Retinal pigment epithelial cell (primary cell): ENCODE results near the gene PPL.

ENCODE experiments used
- DNase-seq: peaks from one replicate; pipeline ENCODE4 v3.0.0-alpha.2; 2010; ENCODE audit warnings: low read depth
- H3K4me3 ChIP-seq: 2 replicates; pipeline ENCODE4 v1.5.1; 2011; ENCODE audit warnings: mild to moderate bottlenecking, low read length, control low read depth, moderate library complexity
- TF ChIP-seq, protein P1 (sequence below): conservative IDR thresholded peaks from 2 replicates; pipeline ENCODE4 v1.5.1; 2011; ENCODE audit warnings: low read depth, low read length, control low read depth, inconsistent platforms

The PPL gene

DNA sequence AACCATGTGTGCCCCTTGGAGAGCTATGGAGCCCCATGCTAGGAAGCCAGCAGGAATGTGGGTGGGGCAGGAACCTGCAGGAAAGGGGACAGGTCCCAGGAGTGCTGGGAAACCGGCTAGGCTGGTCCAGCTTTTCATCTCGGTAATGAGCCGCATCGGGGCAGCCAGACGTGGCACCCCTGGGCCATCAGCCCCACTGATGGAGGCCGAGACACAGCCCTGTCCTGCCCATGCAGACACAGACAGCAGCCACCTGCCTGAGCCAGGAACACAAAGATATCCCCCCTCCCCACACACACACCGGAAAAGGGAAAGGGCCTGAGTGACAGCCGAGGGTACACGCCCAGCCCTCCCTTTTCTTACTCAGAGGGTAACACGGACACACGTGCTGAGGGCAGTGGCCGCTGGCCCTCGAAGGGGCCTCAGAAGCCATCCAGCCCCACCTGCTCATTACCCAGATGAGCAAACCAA lies 18.1 kb downstream of the PPL start:
- DNase-seq, result no peak
- TF ChIP-seq, protein P1, sequence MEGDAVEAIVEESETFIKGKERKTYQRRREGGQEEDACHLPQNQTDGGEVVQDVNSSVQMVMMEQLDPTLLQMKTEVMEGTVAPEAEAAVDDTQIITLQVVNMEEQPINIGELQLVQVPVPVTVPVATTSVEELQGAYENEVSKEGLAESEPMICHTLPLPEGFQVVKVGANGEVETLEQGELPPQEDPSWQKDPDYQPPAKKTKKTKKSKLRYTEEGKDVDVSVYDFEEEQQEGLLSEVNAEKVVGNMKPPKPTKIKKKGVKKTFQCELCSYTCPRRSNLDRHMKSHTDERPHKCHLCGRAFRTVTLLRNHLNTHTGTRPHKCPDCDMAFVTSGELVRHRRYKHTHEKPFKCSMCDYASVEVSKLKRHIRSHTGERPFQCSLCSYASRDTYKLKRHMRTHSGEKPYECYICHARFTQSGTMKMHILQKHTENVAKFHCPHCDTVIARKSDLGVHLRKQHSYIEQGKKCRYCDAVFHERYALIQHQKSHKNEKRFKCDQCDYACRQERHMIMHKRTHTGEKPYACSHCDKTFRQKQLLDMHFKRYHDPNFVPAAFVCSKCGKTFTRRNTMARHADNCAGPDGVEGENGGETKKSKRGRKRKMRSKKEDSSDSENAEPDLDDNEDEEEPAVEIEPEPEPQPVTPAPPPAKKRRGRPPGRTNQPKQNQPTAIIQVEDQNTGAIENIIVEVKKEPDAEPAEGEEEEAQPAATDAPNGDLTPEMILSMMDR, result no peak

DNA sequence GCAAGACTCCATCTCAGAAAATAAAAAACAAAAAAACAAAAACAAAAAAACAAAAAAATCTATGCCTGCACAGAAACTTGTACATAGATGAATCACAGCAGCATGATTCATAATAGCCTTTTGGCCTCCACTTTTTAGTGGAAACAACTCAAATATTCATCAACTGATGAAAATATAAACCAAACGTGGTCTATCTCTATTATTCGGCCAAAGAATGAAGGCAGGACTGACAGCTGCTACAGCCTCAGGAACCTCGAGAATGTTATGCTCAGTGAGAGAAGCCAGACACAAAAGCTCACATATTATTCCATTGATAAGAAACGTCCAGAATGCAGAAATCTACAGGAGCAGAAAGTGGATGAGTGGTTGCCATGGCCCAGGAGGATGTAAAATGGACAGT lies 19.8 kb downstream of the PPL start:
- DNase-seq, result no peak
- TF ChIP-seq, protein P1, result no peak
- no peak overlapping the region for H3K4me3 ChIP-seq

More for the DNA sequence above, 18.1 kb downstream of the PPL start:
- H3K4me3 ChIP-seq, result no peak overlapping the region

DNA sequence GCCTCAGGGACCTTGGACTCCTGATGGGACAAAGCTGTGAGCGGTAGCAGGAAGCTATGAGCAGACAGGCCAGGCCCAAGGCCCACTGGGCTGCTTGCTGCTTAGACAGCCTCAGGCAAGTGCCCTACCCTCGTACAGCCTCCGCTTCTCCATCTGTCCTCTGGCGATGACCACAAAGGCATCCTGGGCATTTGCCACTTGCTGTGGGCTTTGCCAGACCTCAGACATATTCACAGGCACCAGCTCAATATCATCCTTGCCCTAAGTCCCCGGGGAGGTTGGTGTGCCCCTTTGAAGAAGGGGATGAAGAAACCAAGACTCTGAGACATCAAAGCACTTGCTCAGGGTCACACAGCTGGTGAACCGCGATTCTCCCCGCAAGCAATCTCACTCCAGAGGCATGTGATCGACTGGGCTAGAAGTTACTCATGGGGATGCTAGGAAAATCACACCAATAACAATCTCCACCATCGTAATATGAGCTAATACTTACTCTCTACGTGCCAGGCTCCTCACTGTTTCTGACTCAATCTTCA lies 21.7 kb downstream of the PPL start:
- no peak overlapping the region for H3K4me3 ChIP-seq
- DNase-seq, result peak; percentile 71
- TF ChIP-seq, protein P1, result no peak

DNA sequence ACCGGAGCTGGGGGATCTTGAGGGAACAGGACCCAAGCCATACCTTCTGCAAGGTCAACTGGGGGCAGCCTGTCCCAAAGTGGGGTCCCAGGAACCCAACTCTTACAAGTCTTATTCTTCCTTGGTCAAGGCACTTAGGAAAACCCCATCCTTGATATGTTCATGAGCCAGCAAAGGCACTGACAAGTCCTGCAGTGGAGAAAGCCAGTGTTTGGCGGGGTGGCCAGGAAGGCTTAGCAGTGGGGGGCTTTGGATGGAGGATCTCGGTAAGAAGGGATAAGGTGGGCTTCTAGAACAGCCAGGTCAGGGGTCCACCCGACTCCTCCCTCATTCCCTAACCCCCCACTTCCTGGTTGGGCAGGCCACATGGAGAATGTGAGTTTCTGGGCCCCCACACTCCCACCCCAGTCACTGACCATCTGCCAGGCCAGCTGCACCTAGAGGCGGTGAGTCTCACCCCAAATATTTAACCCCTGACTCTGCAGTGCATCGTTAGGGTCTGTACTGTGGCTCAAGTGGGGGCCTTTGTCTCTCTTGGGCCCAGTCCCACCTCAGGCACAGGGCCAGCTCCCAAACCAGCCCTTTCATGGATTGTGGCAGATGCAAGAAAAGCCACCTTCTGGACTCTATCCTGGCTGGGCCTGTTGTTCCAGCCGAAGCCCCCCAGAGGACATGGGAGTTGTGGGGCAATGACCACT lies 22.3 kb downstream of the PPL start:
- DNase-seq, result no peak
- H3K4me3 ChIP-seq, result no peak overlapping the region
- TF ChIP-seq, protein P1, result no peak

DNA sequence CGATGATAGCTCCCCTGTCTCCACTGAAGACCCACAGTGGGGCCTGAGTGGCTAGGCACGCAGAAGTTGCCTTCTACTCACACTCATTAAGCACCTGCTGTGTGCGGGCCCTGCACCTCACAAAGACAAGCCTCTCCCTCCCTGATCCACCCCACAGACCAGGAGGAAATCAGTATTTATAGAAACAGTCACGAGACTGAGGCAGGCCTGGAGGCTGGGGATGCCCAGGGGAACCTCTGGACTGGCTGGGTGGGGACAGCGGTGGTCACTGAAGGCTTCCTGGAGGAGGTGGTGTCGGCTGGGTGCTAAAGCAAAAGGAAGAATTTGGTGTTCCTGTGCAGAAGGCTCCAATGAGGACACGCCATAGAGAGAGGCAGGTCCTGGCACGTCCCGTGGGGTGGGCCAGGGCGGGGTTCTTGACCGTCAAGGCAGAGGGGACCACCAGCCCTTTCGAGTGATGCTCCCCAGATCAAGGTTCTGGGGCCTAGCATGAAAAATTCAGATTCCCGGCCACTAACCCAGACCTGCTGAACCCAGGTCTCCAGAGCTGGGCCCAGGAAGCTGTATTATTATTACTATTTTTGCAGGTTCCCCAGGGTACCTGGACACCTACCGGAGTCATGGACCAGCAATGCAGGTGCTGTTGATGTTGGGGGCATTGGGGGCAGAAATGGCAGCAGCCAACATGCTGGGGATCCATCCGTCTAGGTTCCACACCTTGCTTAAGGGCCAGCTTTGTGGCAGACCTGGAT lies 23.0 kb downstream of the PPL start:
- no peak overlapping the region for H3K4me3 ChIP-seq
- no peak for DNase-seq
- TF ChIP-seq, protein P1, result no peak

DNA sequence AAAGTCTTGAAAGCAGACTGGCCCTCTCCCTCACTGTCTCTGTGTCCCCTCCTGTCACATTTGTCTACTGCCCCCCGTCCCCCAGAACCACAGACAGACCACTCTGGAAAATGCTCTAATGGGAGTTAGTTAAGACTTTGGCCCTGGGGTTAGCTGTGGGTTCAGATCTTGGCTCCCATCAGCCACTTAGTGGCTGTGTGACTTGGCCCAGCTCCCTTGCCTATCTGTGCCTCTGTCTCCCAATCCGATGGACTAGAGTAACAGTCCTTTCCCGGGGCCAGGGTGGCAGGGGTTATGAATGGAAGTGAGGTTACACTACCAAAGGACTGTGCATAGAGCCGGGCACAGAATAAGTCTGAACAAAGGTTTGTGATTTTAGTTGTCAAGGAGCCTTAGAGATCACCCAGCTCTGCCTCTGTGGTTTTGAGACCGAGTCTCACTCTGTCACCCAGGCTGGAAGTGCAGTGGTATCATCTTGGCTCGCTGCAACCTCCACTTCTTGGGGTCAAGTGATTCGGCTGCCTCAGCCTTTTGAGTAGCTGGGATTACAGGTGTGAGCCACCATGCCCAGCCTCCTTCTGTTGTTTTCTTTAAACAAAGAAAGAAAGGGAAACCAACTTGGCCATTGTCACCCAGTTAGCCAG lies 23.7 kb downstream of the PPL start:
- TF ChIP-seq, protein P1, result no peak
- no peak overlapping the region for H3K4me3 ChIP-seq
- no peak for DNase-seq
